T-cell (primary cell): ENCODE results near the gene P2RY8. TPM values are rescaled to one million over a fixed set of nuclear protein-coding genes. Genes with fewer than 3 reads are reported as not detected.
"Not testable (repeated sequence)": the region's sequence is repeated elsewhere in the genome, so short reads cannot be mapped to it uniquely, and the experiment has no call there.

ENCODE experiments used
- ATAC-seq, 4 experiments: fragments of 200-7000 bp in 3 of 4; fragments of 150-1000 bp in 1 of 4; cut with Tn5 transposase; replicated peaks in 1 of 4; 1 replicate in 3 of 4; 2 replicates in 1 of 4; pipeline ENCODE4 v1.10.0; 2021; ENCODE audit warnings: moderate library complexity in 3 of 4, mild to moderate bottlenecking in 2 of 4, moderate number of reproducible peaks in 1 of 4
- CTCF ChIA-PET, 2 donors: fragments of 300-600 bp; sonication (Branson Sonifier 250); formaldehyde crosslinking; loops; one replicate each; lab custom pipeline; 2022; ENCODE audit warnings: antibody characterized with exemption in 2 of 2; lab: Charles Lee
- POLR2A ChIA-PET, 2 donors: fragments of 300-600 bp; sonication (Branson Sonifier 250); formaldehyde crosslinking; loops; one replicate each; lab custom pipeline; 2022; ENCODE audit warnings: antibody characterized with exemption in 2 of 2; lab: Charles Lee
- DNase-seq, 35 experiments: peaks; one replicate each; pipeline versions ENCODE4 v3.0.0 to v3.0.0-alpha.2; 2013 to 2023
- H3K27ac ChIP-seq: one replicate; pipeline ENCODE4 v1.5.1; 2013; ENCODE audit warnings: low read length
- H3K27me3 ChIP-seq, 2 experiments: replicated peaks in 1 of 2; 1 replicate in 1 of 2; 2 replicates in 1 of 2; pipeline versions ENCODE4 v1.6.1 to v1.7.0; 2013; ENCODE audit warnings: low read length in 1 of 2, mixed read lengths in 1 of 2; ENCODE audit not compliant: control insufficient read depth in 2 of 2, insufficient read depth in 2 of 2; ENCODE audit errors: extremely low read depth in 1 of 2
- H3K36me3 ChIP-seq, 2 donors: 1 replicate in 1 of 2; 2 replicates in 1 of 2; pipeline versions ENCODE4 v1.6.1 to v1.7.0; 2013; ENCODE audit warnings: low read length in 1 of 2; ENCODE audit not compliant: control insufficient read depth in 2 of 2, insufficient read depth in 1 of 2; ENCODE audit errors: extremely low read depth in 1 of 2
- H3K4me1 ChIP-seq, 2 experiments: 1 replicate in 1 of 2; 2 replicates in 1 of 2; pipeline versions ENCODE4 v1.6.1 to v1.7.0; 2013; ENCODE audit warnings: low read length in 2 of 2, mixed read lengths in 1 of 2; ENCODE audit not compliant: insufficient read depth in 2 of 2, control insufficient read depth in 1 of 2; ENCODE audit errors: extremely low read depth in 1 of 2
- H3K4me3 ChIP-seq, 2 donors: 1 replicate in 1 of 2; 2 replicates in 1 of 2; pipeline versions ENCODE4 v1.5.1 to v1.7.0; 2013; ENCODE audit warnings: mild to moderate bottlenecking in 2 of 2, low read length in 1 of 2, moderate library complexity in 1 of 2; ENCODE audit not compliant: control insufficient read depth in 1 of 2; ENCODE audit errors: extremely low read depth in 1 of 2
- H3K9me3 ChIP-seq: 2 replicates; pipeline ENCODE4 v1.7.0; 2013
- H3K27ac Mint-ChIP-seq, 2 donors: one replicate each; pipeline ENCODE4 v1.8.0; 2020 to 2021; ENCODE audit warnings: mild to moderate bottlenecking in 2 of 2, mixed read lengths in 2 of 2
- H3K27me3 Mint-ChIP-seq, 2 donors: one replicate each; pipeline ENCODE4 v1.8.0; 2021 to 2022; ENCODE audit warnings: mixed read lengths in 2 of 2
- H3K36me3 Mint-ChIP-seq: one replicate; pipeline ENCODE4 v1.8.0; 2021; ENCODE audit warnings: mixed read lengths
- H3K4me1 Mint-ChIP-seq, 3 donors: one replicate each; pipeline ENCODE4 v1.8.0; 2020 to 2022; ENCODE audit warnings: mixed read lengths in 3 of 3, mild to moderate bottlenecking in 1 of 3
- H3K4me3 Mint-ChIP-seq, 3 donors: one replicate each; pipeline ENCODE4 v1.8.0; 2020 to 2022; ENCODE audit warnings: mild to moderate bottlenecking in 3 of 3, mixed read lengths in 3 of 3, moderate library complexity in 3 of 3
- H3K9me3 Mint-ChIP-seq, 3 donors: one replicate each; pipeline ENCODE4 v1.8.0; 2020 to 2022; ENCODE audit warnings: mixed read lengths in 3 of 3
- WGBS: methylation state at CpG from one replicate; pipeline ENCODE4 v1.1.5; 2013; ENCODE audit warnings: missing lambda C conversion rate; ENCODE audit not compliant: insufficient coverage; 5-methylcytosine and 5-hydroxymethylcytosine counted together
- total RNA-seq, 35 experiments: library from RNA in 6 of 35; stranded (reverse) in 6 of 35; fragments of 120-200 nt in 1 of 35; gene quantifications; one replicate each; pipeline versions ENCODE4 v1.2.1 to v1.2.4 and lab custom pipeline; 2013 to 2026

The P2RY8 gene
- total RNA-seq, 5 donors from 2014 or later (not counting 1 experiment from before 2014, with no cell fraction given): 114 to 219 (median 182) TPM

GRCh38 chrX:1528186-1528883 lies 8.7 kb downstream of the P2RY8 start:
- ATAC-seq: no peak
- H3K27ac Mint-ChIP-seq: no peak overlapping the region
- H3K4me1 Mint-ChIP-seq: peaks cover 7 to 10% (median 9%) of the 10 kb centered on the region in 3 donors
- Histone ChIP-seq H3K4me1 (peaks cover 4 to 50% of the 10 kb centered on the region in 2 experiments), H3K4me3 (no peak overlapping the region), H3K36me3 (peaks cover 0 to 46% of the 10 kb centered on the region in 2 donors), H3K27ac (peak overlapping the region; percentile 33), H3K27me3 (no peaks in the 10 kb centered on the region), H3K9me3 (no peaks in the 10 kb centered on the region)
- no peaks in the 10 kb centered on the region for H3K9me3 Mint-ChIP-seq
- H3K27me3 Mint-ChIP-seq: no peaks in the 10 kb centered on the region
- WGBS: 51% methylated on average over 5 of the region's 9 CpGs
- CTCF ChIA-PET: no interaction called here
- H3K36me3 Mint-ChIP-seq: peaks cover 9% of the 10 kb centered on the region
- DNase-seq: no peak
- POLR2A ChIA-PET: no interaction called here
- H3K4me3 Mint-ChIP-seq: no peak overlapping the region

GRCh38 chrX:1527457-1527856 lies 9.5 kb downstream of the P2RY8 start:
- H3K27me3 Mint-ChIP-seq: no peaks in the 10 kb centered on the region
- ATAC-seq: no peak
- H3K36me3 Mint-ChIP-seq: peaks cover 6% of the 10 kb centered on the region
- H3K4me3 ChIP-seq: no peak overlapping the region
- POLR2A ChIA-PET: no interaction called here
- WGBS: 100% methylated on average over 1 of the region's 1 CpG
- no peaks in the 10 kb centered on the region for H3K9me3 ChIP-seq
- DNase-seq: no peak
- peaks cover 0 to 48% of the 10 kb centered on the region in 2 donors for H3K36me3 ChIP-seq
- no peaks in the 10 kb centered on the region for H3K9me3 Mint-ChIP-seq
- no peaks in the 10 kb centered on the region for H3K27me3 ChIP-seq
- CTCF ChIA-PET: no interaction called here
- H3K4me1 ChIP-seq: peaks cover 4 to 54% of the 10 kb centered on the region in 2 experiments
- no peak overlapping the region for H3K27ac Mint-ChIP-seq
- H3K4me3 Mint-ChIP-seq: no peak overlapping the region
- H3K27ac ChIP-seq: no peak overlapping the region
- peaks cover 5 to 8% (median 5%) of the 10 kb centered on the region in 3 donors for H3K4me1 Mint-ChIP-seq

GRCh38 chrX:1526565-1526964 lies 10.4 kb downstream of the P2RY8 start:
- no peak for DNase-seq
- no peaks in the 10 kb centered on the region for H3K27me3 ChIP-seq
- H3K9me3 ChIP-seq: no peaks in the 10 kb centered on the region
- Mint-ChIP-seq H3K27me3 (no peaks in the 10 kb centered on the region), H3K27ac (no peak overlapping the region), H3K4me3 (no peak overlapping the region), H3K9me3 (no peaks in the 10 kb centered on the region), H3K4me1 (peaks cover 10 to 13% (median 11%) of the 10 kb centered on the region in 3 donors), H3K36me3 (peaks cover 9% of the 10 kb centered on the region)
- no peak overlapping the region for H3K27ac ChIP-seq
- ChIA-PET POLR2A (no interaction called here), CTCF (no interaction called here)
- H3K36me3 ChIP-seq: peaks cover 0 to 40% of the 10 kb centered on the region in 2 donors
- no peak overlapping the region for H3K4me3 ChIP-seq
- peaks cover 6 to 58% of the 10 kb centered on the region in 2 experiments for H3K4me1 ChIP-seq
- 100% methylated on average over 4 of the region's 4 CpGs for WGBS
- ATAC-seq: no peak

GRCh38 chrX:1525583-1526355 lies 11.2 kb downstream of the P2RY8 start:
- Histone ChIP-seq H3K27me3 (no peaks in the 10 kb centered on the region), H3K9me3 (no peaks in the 10 kb centered on the region), H3K4me3 (no peak overlapping the region), H3K36me3 (peaks cover 0 to 34% of the 10 kb centered on the region in 2 donors), H3K4me1 (peaks cover 9 to 60% of the 10 kb centered on the region in 2 experiments), H3K27ac (no peak overlapping the region)
- H3K4me1 Mint-ChIP-seq: peaks cover 16 to 21% (median 17%) of the 10 kb centered on the region in 3 donors
- POLR2A ChIA-PET: no interaction called here
- no peak for DNase-seq
- H3K27ac Mint-ChIP-seq: no peak overlapping the region
- no peaks in the 10 kb centered on the region for H3K9me3 Mint-ChIP-seq
- H3K27me3 Mint-ChIP-seq: no peaks in the 10 kb centered on the region
- peaks cover 13% of the 10 kb centered on the region for H3K36me3 Mint-ChIP-seq
- CTCF ChIA-PET: no interaction called here
- H3K4me3 Mint-ChIP-seq: no peak overlapping the region
- 96% methylated on average over 6 of the region's 6 CpGs for WGBS
- no peak for ATAC-seq

- Histone ChIP-seq H3K4me3 (no peak overlapping the region), H3K36me3 (peaks cover 0 to 34% of the 10 kb centered on the region in 2 donors), H3K27me3 (no peaks in the 10 kb centered on the region), H3K9me3 (no peaks in the 10 kb centered on the region), H3K27ac (no peak overlapping the region), H3K4me1 (peaks cover 9 to 61% of the 10 kb centered on the region in 2 experiments)
- H3K4me1 Mint-ChIP-seq: peaks cover 24 to 28% (median 25%) of the 10 kb centered on the region in 3 donors
- H3K36me3 Mint-ChIP-seq: peaks cover 19% of the 10 kb centered on the region
- no peaks in the 10 kb centered on the region for H3K27me3 Mint-ChIP-seq
- ChIA-PET POLR2A (no interaction called here), CTCF (no interaction called here)
- no peak overlapping the region for H3K27ac Mint-ChIP-seq
- WGBS: no CpG with 5 or more reads among the region's 4 CpGs
- DNase-seq: no peak
- ATAC-seq: no peak
- no peak overlapping the region for H3K4me3 Mint-ChIP-seq
- peaks cover 0 to 7% (median 0%) of the 10 kb centered on the region in 3 donors for H3K9me3 Mint-ChIP-seq
These were observed 12.0 kb downstream of the P2RY8 start for GRCh38 chrX:1524874-1525582.

- Mint-ChIP-seq H3K4me3 (peak overlapping the region in 2 of 3 donors; percentile 27 to 35), H3K4me1 (peaks cover 41 to 47% (median 42%) of the 10 kb centered on the region in 3 donors), H3K36me3 (peaks cover 35% of the 10 kb centered on the region)
- H3K9me3 ChIP-seq, POLR2A ChIA-PET, H3K27ac ChIP-seq, DNase-seq, H3K27me3 Mint-ChIP-seq, ATAC-seq, CTCF ChIA-PET, H3K27ac Mint-ChIP-seq, H3K27me3 ChIP-seq, H3K9me3 Mint-ChIP-seq, H3K4me3 ChIP-seq: not testable (repeated sequence)
- Histone ChIP-seq H3K4me1 (peaks cover 7 to 45% of the 10 kb centered on the region in 2 experiments), H3K36me3 (peaks cover 0 to 14% of the 10 kb centered on the region in 2 donors)
- no CpG with 5 or more reads among the region's 4 CpGs for WGBS
These were observed 14.1 kb downstream of the P2RY8 start for GRCh38 chrX:1522905-1523304.
